PC-9 (cell line): ENCODE measurements around the gene MRPS23. TPM values are rescaled to one million over a fixed set of nuclear protein-coding genes. Genes with fewer than 3 reads are reported as not detected.

Experiments
- BruUV-seq: library from RNA; stranded (reverse); fragments of 400-500 nt; replicated peaks from 2 replicates; lab custom pipeline; 2021; lab: Mats Ljungman, UMichigan
- CTCF ChIA-PET: fragments of 300-600 bp; sonication (Branson Sonifier 250); formaldehyde crosslinking; loops from one replicate; lab custom pipeline; 2022; ENCODE audit warnings: antibody characterized with exemption; lab: Charles Lee
- POLR2A ChIA-PET: fragments of 300-600 bp; sonication (Branson Sonifier 250); formaldehyde crosslinking; loops from one replicate; lab custom pipeline; 2022; ENCODE audit warnings: antibody characterized with exemption; ENCODE audit not compliant: unreplicated experiment; lab: Charles Lee
- DNase-seq, 2 experiments: peaks; one replicate each; pipeline versions ENCODE4 v3.0.0 to v3.0.0-alpha.2; 2015 to 2022; ENCODE audit warnings: mixed read lengths in 1 of 2
- H2AFZ ChIP-seq: fragments of 200-600 bp; sonication (generic); 2 replicates; pipeline ENCODE4 v1.8.1; 2017; ENCODE audit warnings: antibody characterized with exemption
- H3F3A ChIP-seq: fragments of 200-600 bp; sonication (generic); 2 replicates; pipeline ENCODE4 v1.8.1; 2017; ENCODE audit warnings: antibody characterized with exemption, mild to moderate bottlenecking, low read depth; ENCODE audit not compliant: insufficient read depth
- H3K27ac ChIP-seq: fragments of 200-600 bp; sonication (generic); 2 replicates; pipeline ENCODE4 v1.6.1; 2016; ENCODE audit warnings: mixed run types
- H3K27me3 ChIP-seq: fragments of 200-600 bp; sonication (generic); 2 replicates; pipeline ENCODE4 v1.6.1; 2016; ENCODE audit warnings: low read depth, mixed run types; ENCODE audit not compliant: insufficient read depth
- H3K36me3 ChIP-seq: fragments of 200-600 bp; sonication (generic); 2 replicates; pipeline ENCODE4 v1.6.1; 2016; ENCODE audit warnings: low read depth, mixed run types
- H3K4me1 ChIP-seq: fragments of 200-600 bp; sonication (generic); replicated peaks from 2 replicates; pipeline ENCODE4 v1.6.1; 2016; ENCODE audit warnings: mixed run types; ENCODE audit not compliant: insufficient read depth
- H3K4me2 ChIP-seq: fragments of 200-600 bp; sonication (generic); 2 replicates; pipeline ENCODE4 v1.6.1; 2017; ENCODE audit warnings: mixed run types
- H3K4me3 ChIP-seq: fragments of 200-600 bp; sonication (generic); 2 replicates; pipeline ENCODE4 v1.6.1; 2016; ENCODE audit warnings: mixed run types
- H3K79me2 ChIP-seq: fragments of 200-600 bp; sonication (generic); 2 replicates; pipeline ENCODE4 v1.6.1; 2017; ENCODE audit warnings: low read depth, mixed run types
- H3K9me2 ChIP-seq: fragments of 200-600 bp; sonication (generic); 2 replicates; pipeline ENCODE4 v1.8.1; 2017; ENCODE audit warnings: mild to moderate bottlenecking; ENCODE audit not compliant: insufficient read depth
- H3K9me3 ChIP-seq: fragments of 200-600 bp; sonication (generic); 2 replicates; pipeline ENCODE4 v1.8.1; 2016; ENCODE audit warnings: low read depth; ENCODE audit not compliant: insufficient read depth
- H4K20me1 ChIP-seq: fragments of 200-600 bp; sonication (generic); 2 replicates; pipeline ENCODE4 v1.8.1; 2017; ENCODE audit not compliant: insufficient read depth
- CTCF ChIP-seq: fragments of 200-600 bp; sonication (generic); conservative IDR thresholded peaks from 2 replicates; pipeline ENCODE4 v1.6.1; 2017; ENCODE audit warnings: mixed run types, antibody characterized with exemption, mild to moderate bottlenecking, moderate library complexity
- EZH2 ChIP-seq: fragments of 200-600 bp; sonication (generic); IDR thresholded peaks from 2 replicates; pipeline ENCODE4 v1.8.0; 2017; ENCODE audit warnings: antibody characterized with exemption, low read depth
- intact Hi-C: fragments of 100-400 bp; cut with micrococcal nuclease; formaldehyde crosslinking; loops from one replicate; pipeline ENCODE4 v1.10.0; 2022; ENCODE audit not compliant: unreplicated experiment
- total RNA-seq: library from RNA; stranded (reverse); gene quantifications from 2 replicates; pipeline ENCODE4 v1.2.3, GENCODE V29; 2021

MRPS23 gene
- total RNA-seq, 1 experiment from 2014 or later, result 49.7 TPM

- ChIA-PET POLR2A (no interaction called here), CTCF (no interaction called here)
- Histone ChIP-seq H3K9me2 (no peaks in the 10 kb centered on the region), H3K79me2 (0 out of 2 replicates have a peak, but pooled peaks cover 6% of the 10 kb centered on the region), H3K4me3 (no peak overlapping the region), H3F3A (peaks cover 19% of the 10 kb centered on the region; the same call in 1 of the 2 replicates), H3K4me1 (no peaks in the 10 kb centered on the region), H3K4me2 (no peak overlapping the region), H3K9me3 (no peaks in the 10 kb centered on the region), H3K27me3 (no peaks in the 10 kb centered on the region), H2AFZ (no peak overlapping the region), H4K20me1 (peaks cover 12% of the 10 kb centered on the region), H3K36me3 (peaks cover 19% of the 10 kb centered on the region), H3K27ac (no peak overlapping the region)
- intact Hi-C loops, result no loop called here
- no TSS peak for BruUV-seq
- TF ChIP-seq EZH2, result no peak
- DNase-seq, result no peak
Observed at GRCh38 chr17:57838453-57838852, 11.4 kb downstream of the MRPS23 start.

GRCh38 chr17:57835333-57835900 is 14.4 kb downstream of the MRPS23 start:
- Histone ChIP-seq H3K27ac (no peak overlapping the region), H3K4me1 (no peaks in the 10 kb centered on the region), H2AFZ (no peak overlapping the region), H3K4me2 (no peak overlapping the region), H3K9me3 (no peaks in the 10 kb centered on the region), H3F3A (peaks cover 15% of the 10 kb centered on the region; the same call in 1 of the 2 replicates), H3K27me3 (no peaks in the 10 kb centered on the region), H3K36me3 (peaks cover 9% of the 10 kb centered on the region; the same call in 1 of the 2 replicates), H4K20me1 (no peaks in the 10 kb centered on the region; the same call in 1 of the 2 replicates), H3K79me2 (no peaks in the 10 kb centered on the region), H3K4me3 (no peak overlapping the region), H3K9me2 (no peaks in the 10 kb centered on the region)
- DNase-seq, result no peak
- POLR2A ChIA-PET, result no interaction called here
- CTCF ChIA-PET, result interaction anchor here (0.6 to 0.7 kb wide), 2 partner anchors 669 to 1067 kb away, joined by 3 to 4 read pairs; no protein-coding TSS in a partner anchor
- TF ChIP-seq EZH2, result no peak
- no peak for TF ChIP-seq CTCF
- intact Hi-C loops, result loop anchor here (2.0 kb wide), 1 partner anchor 277 kb away; no protein-coding TSS in a partner anchor
- BruUV-seq, result no TSS peak

GRCh38 chr17:57834146-57834741 is 15.6 kb downstream of the MRPS23 start:
- ChIA-PET CTCF (interaction anchor here (0.6 to 1.6 kb wide), 2 partner anchors 32 to 161 kb away, joined by 5 to 6 read pairs; no protein-coding TSS in a partner anchor), POLR2A (no interaction called here)
- no peak overlapping the region for H3K4me3 ChIP-seq
- H2AFZ ChIP-seq, result no peak overlapping the region
- BruUV-seq, result no TSS peak
- H3K4me1 ChIP-seq, result no peaks in the 10 kb centered on the region
- TF ChIP-seq CTCF, result no peak
- no peak for TF ChIP-seq EZH2
- DNase-seq, result no peak
- no peaks in the 10 kb centered on the region for H3K79me2 ChIP-seq
- no peak overlapping the region for H3K4me2 ChIP-seq
- H3K27me3 ChIP-seq, result no peaks in the 10 kb centered on the region
- intact Hi-C loops, result loop anchor here (2.0 to 5.0 kb wide), 2 partner anchors 279 to 592 kb away; no protein-coding TSS in a partner anchor
- no peaks in the 10 kb centered on the region for H3K9me2 ChIP-seq
- H3F3A ChIP-seq, result peaks cover 9% of the 10 kb centered on the region; the same call in 1 of the 2 replicates
- H3K9me3 ChIP-seq, result no peaks in the 10 kb centered on the region
- no peaks in the 10 kb centered on the region; the same call in 1 of the 2 replicates for H4K20me1 ChIP-seq
- no peak overlapping the region for H3K27ac ChIP-seq
- peaks cover 9% of the 10 kb centered on the region; the same call in 1 of the 2 replicates for H3K36me3 ChIP-seq
